GM12874 (cell line): ENCODE measurements around the gene FOXN4.

Experiments
- TF ChIP-seq, protein P1 (sequence below): IDR thresholded peaks from 2 replicates; pipeline ENCODE4 v1.5.1; 2011; ENCODE audit warnings: low read depth, mild to moderate bottlenecking, control low read depth, low read length, moderate library complexity; ENCODE audit not compliant: insufficient read depth

The FOXN4 gene

GRCh38 chr12:109232731-109233130 lies 76.4 kb downstream of the FOXN4 start:
- TF ChIP-seq, protein P1, sequence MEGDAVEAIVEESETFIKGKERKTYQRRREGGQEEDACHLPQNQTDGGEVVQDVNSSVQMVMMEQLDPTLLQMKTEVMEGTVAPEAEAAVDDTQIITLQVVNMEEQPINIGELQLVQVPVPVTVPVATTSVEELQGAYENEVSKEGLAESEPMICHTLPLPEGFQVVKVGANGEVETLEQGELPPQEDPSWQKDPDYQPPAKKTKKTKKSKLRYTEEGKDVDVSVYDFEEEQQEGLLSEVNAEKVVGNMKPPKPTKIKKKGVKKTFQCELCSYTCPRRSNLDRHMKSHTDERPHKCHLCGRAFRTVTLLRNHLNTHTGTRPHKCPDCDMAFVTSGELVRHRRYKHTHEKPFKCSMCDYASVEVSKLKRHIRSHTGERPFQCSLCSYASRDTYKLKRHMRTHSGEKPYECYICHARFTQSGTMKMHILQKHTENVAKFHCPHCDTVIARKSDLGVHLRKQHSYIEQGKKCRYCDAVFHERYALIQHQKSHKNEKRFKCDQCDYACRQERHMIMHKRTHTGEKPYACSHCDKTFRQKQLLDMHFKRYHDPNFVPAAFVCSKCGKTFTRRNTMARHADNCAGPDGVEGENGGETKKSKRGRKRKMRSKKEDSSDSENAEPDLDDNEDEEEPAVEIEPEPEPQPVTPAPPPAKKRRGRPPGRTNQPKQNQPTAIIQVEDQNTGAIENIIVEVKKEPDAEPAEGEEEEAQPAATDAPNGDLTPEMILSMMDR: no peak

DNA sequence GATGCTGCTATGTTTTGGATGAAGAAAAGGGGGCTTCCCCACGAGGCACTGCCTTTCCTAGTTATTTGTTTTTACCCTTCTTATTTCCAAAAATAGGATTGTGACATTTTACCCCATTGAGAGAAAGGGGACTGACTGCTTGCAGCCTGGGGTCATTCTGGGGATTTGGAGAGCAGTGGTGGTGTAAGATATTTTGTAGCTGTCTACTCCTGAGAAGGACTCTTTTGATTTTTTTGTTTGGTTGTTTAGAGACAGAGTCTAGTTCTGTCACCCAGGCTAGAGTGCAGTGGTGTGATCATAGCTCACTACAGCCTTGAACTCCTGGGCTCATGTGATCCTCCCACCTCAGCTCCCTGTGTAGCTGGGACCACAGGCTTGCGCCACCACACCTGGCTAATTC lies 78.9 kb downstream of the FOXN4 start:
- TF ChIP-seq, protein P1: no peak

GRCh38 chr12:109228664-109229063 lies 80.4 kb downstream of the FOXN4 start:
- TF ChIP-seq, protein P1: no peak
